GM12875 (cell line): ENCODE results near the gene TIGAR.

Experiments used
- H3K4me3 ChIP-seq: one replicate; pipeline ENCODE4 v1.5.1; 2011; ENCODE audit warnings: low read depth, low read length, control low read depth
- TF ChIP-seq, protein P1 (sequence below): IDR thresholded peaks from 2 replicates; pipeline ENCODE4 v1.5.1; 2011; ENCODE audit warnings: low read depth, mild to moderate bottlenecking, control low read depth, inconsistent platforms, low read length, moderate library complexity, borderline replicate concordance; ENCODE audit not compliant: insufficient read depth

TIGAR gene

DNA sequence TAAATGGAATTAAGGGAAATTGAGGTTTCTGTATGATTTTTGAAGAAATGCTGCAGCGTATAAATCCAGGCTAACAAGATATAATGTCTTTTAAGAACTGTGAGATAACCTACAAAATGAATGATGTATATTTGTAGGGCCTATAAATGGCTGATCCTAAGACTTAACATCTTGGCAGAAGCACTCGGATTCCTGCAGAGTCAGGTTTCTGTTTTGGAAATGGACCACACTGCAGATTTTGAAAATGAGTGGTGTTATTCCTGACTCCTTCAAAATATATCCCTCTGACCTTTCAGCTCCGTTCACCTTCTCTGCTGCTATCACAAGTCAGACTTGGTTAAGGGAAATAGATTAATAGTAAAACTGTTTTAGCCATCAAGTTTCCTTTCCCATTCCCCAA, 5.0 kb downstream of the TIGAR start:
- H3K4me3 ChIP-seq: no peak overlapping the region
- TF ChIP-seq, protein P1, sequence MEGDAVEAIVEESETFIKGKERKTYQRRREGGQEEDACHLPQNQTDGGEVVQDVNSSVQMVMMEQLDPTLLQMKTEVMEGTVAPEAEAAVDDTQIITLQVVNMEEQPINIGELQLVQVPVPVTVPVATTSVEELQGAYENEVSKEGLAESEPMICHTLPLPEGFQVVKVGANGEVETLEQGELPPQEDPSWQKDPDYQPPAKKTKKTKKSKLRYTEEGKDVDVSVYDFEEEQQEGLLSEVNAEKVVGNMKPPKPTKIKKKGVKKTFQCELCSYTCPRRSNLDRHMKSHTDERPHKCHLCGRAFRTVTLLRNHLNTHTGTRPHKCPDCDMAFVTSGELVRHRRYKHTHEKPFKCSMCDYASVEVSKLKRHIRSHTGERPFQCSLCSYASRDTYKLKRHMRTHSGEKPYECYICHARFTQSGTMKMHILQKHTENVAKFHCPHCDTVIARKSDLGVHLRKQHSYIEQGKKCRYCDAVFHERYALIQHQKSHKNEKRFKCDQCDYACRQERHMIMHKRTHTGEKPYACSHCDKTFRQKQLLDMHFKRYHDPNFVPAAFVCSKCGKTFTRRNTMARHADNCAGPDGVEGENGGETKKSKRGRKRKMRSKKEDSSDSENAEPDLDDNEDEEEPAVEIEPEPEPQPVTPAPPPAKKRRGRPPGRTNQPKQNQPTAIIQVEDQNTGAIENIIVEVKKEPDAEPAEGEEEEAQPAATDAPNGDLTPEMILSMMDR: no peak

DNA sequence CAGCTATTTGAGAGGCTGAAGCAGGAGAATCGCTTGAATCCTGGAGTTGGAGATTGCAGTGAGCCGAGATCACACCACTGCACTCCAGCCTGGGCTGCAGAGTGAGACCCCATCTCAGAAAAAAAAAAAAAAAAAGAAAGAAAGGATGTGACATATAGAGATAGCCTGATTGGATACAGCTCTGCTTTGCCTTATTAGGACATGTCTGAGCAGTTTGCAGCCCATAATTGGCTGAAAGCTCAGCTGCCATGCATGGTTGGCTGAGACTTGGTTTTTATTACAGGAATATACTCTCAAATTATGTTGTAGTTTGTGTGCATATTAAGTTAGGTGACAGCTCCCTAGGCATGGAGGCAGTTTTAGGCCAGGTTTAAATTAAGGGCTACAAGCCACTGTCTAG, 6.3 kb downstream of the TIGAR start:
- no peak overlapping the region for H3K4me3 ChIP-seq
- TF ChIP-seq, protein P1: no peak

DNA sequence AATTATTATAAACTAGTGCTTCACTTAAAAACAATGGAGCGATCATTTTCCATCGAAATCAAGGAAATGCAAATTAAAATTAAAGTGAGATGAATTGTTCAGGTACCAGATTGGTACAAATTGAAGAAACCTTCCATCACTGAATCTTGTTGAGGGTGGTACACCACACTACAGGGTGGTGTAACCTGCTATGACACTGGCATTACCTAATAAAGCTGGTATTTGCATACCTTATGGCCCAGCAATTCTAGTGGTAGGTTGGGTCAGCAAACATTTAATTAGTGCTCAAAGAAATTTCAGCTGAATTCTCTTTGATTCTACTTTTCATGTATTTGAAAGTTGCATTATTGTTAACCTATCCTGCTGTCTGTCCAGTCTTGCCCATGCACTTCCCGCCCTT, 9.2 kb downstream of the TIGAR start:
- H3K4me3 ChIP-seq: no peak overlapping the region
- TF ChIP-seq, protein P1: no peak

DNA sequence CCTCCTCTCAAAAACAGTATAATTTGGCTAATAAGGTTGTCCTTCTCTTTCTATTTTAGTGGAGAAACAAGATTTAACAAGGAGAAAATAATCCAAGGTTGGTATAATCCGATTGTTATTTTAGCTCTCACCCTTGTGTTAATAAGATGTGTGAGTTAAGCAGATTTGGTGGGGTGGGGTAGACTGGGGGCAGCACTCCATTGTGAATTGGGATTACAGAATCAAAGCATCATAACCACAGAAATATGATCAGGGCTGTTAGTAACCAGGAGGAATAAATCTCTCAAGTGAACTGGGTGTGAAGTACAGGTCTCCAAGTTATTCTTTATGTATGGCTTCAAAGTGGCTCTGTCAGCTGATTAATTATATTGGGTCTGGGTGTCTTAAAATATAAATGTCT, 10.2 kb downstream of the TIGAR start:
- TF ChIP-seq, protein P1: no peak
- no peak overlapping the region for H3K4me3 ChIP-seq

DNA sequence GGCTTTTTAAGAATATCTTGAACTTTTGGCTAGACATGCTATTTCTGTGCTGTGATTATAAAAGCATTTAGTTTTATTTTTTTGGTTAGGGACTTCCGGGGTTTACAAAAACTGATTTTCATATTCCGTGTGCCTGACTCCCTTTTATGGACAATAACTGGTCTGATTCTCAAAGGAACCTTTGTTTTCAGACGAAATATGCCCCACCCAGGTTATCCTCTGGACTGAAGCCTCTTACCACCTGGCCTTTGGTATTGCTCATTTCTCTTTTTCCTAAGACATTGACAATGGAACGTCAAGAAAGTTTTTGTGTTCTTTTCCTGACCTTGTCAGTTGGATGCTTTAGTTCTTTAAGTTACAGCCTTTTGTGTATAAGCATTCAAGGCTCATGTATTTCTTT, 10.8 kb downstream of the TIGAR start:
- H3K4me3 ChIP-seq: no peak overlapping the region
- TF ChIP-seq, protein P1: no peak

DNA sequence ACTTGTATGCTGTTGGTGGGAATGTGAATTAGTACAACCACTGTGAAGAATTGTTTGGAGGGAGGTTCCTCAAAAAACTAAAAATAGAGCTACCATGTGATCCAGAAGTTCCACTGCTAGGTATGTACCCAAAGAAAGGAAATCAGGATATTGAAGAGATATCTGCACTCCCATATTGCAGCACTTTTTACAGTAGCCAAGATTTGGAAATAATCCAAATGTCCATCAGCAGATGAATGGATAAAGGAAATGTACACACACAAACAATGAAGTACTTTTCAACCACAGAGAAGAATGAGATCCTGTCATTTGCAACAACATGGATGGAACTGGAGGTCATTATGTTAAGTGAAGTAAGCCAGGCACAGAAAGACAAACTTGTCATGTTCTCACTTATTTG, 25.9 kb downstream of the TIGAR start:
- no peak overlapping the region for H3K4me3 ChIP-seq
- TF ChIP-seq, protein P1: no peak

DNA sequence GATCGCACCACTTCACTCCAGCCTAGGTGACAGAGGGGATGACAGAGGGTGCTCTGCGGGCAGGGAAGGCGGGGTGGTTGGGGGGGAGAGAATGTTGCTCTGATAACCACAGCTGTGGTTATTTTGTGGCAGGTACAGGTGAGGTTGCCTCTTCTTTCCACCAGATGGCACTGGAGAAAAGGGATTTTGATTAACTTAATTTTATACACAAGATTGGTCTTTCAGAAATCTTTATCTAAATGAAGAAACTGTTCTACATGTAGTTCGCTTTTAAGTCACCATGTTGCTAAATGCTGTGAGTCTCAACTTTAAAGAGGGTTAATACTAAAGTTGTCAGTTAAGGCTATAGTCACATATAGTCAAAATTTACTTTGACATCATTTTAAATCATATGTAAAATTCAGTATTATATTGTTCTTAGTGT, 32.8 kb downstream of the TIGAR start:
- TF ChIP-seq, protein P1: peak; percentile 39; the same call in 1 of the 2 replicates
- no peak overlapping the region for H3K4me3 ChIP-seq
